OCI-LY1 (cell line): Measurements from ENCODE around the gene PPEF2.

Experiments
- EZH2 ChIP-seq: fragments of 200-600 bp; sonication (generic), shearing (Covaris generic); IDR thresholded peaks from 2 replicates; pipeline ENCODE4 v1.8.0; 2017; ENCODE audit warnings: borderline replicate concordance, mixed run types, mild to moderate bottlenecking, antibody characterized with exemption, low read length, moderate library complexity, mixed read lengths
- TF ChIP-seq, protein P1 (sequence below): fragments of 200-600 bp; sonication (generic), shearing (Covaris generic); IDR thresholded peaks from 2 replicates; pipeline ENCODE4 v1.5.1; 2017; ENCODE audit warnings: mild to moderate bottlenecking, antibody characterized with exemption, low read length, moderate library complexity, mixed read lengths

GRCh38 chr4:75844151-75844662, 58.0 kb downstream of the PPEF2 start:
- TF ChIP-seq, protein P1, sequence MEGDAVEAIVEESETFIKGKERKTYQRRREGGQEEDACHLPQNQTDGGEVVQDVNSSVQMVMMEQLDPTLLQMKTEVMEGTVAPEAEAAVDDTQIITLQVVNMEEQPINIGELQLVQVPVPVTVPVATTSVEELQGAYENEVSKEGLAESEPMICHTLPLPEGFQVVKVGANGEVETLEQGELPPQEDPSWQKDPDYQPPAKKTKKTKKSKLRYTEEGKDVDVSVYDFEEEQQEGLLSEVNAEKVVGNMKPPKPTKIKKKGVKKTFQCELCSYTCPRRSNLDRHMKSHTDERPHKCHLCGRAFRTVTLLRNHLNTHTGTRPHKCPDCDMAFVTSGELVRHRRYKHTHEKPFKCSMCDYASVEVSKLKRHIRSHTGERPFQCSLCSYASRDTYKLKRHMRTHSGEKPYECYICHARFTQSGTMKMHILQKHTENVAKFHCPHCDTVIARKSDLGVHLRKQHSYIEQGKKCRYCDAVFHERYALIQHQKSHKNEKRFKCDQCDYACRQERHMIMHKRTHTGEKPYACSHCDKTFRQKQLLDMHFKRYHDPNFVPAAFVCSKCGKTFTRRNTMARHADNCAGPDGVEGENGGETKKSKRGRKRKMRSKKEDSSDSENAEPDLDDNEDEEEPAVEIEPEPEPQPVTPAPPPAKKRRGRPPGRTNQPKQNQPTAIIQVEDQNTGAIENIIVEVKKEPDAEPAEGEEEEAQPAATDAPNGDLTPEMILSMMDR = no peak
- no peak for TF ChIP-seq EZH2
